Measurements from ENCODE around the gene DPP4.

- TF ChIP-seq, protein P1, sequence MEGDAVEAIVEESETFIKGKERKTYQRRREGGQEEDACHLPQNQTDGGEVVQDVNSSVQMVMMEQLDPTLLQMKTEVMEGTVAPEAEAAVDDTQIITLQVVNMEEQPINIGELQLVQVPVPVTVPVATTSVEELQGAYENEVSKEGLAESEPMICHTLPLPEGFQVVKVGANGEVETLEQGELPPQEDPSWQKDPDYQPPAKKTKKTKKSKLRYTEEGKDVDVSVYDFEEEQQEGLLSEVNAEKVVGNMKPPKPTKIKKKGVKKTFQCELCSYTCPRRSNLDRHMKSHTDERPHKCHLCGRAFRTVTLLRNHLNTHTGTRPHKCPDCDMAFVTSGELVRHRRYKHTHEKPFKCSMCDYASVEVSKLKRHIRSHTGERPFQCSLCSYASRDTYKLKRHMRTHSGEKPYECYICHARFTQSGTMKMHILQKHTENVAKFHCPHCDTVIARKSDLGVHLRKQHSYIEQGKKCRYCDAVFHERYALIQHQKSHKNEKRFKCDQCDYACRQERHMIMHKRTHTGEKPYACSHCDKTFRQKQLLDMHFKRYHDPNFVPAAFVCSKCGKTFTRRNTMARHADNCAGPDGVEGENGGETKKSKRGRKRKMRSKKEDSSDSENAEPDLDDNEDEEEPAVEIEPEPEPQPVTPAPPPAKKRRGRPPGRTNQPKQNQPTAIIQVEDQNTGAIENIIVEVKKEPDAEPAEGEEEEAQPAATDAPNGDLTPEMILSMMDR (IDR thresholded peaks at IDR 0.05; ENCODE audit: low read depth, low read length), result no peak
- no peak for TF ChIP-seq EZH2phosphoT487 (IDR thresholded peaks at IDR 0.05; ENCODE audit: low read depth)
Measured at GRCh38 chr2:162029287-162029901, 44.6 kb downstream of the DPP4 start.
